Activated naive CD4-positive, alpha-beta T cell treated with anti-CD3 and anti-CD28 coated beads, Interleukin-2, amount 10 ng/mL, durations not matched to agents 5 hours and 36 hours (primary cell): Measurements from ENCODE around the gene SLC6A12. TPM values are rescaled to one million over a fixed set of nuclear protein-coding genes. Genes with fewer than 3 reads are reported as not detected.

Experiments used
- total RNA-seq, 2 experiments: library from RNA; stranded (reverse); gene quantifications; one replicate each; pipeline ENCODE4 v1.2.3, GENCODE V29; 2021

SLC6A12 gene
- not detected for total RNA-seq

GRCh38 chr12:214003-214741 lies at the start of gene SLC6A12:
Gene SLC6A12, minus strand, starts transcription at chr12:214157. Its CDS starts 4,171 bp downstream, at chr12:209986.

DNA sequence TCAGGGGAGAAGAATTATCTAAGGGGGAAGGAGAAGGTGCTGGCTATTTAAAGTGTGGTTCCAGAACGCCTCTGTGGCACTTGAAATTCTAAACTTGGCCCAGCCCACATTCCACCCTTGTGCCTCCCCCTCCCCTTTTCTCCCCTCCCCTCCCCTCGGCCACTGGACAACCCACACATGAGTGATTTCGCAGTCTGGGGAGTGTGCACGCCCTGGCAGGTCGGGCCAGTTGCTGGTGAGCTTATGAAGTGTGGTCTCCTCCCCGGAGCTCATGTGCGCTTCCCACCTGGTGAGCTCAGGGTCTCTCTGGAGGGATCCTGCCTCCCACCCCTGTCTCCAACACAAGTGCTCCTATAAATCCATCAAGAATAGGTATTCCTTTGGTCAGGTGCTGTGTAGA lies 48.9 kb upstream of the SLC6A12 start, which contains the start of gene SLC6A13:
SLC6A13 (minus strand) TSS at position 20 of the 400 bp plus-strand sequence. CDS start 2,784 bp downstream, outside the sequence.

Other genes starting within 250 kb of the SLC6A12 start
- 1 to 10 TPM; 1.1 to 1.3 TPM for gene IQSEC3, start 147.4 kb downstream of the SLC6A12 start, total RNA-seq
- gene SLC6A13, start 48.7 kb upstream of the SLC6A12 start, total RNA-seq, result not detected
- gene KDM5A, start 175.2 kb upstream of the SLC6A12 start, total RNA-seq, result 10 to 100 TPM; 83.2 to 99.6 TPM
- gene CCDC77, start 187.5 kb upstream of the SLC6A12 start, total RNA-seq, result 10 to 100 TPM; 11.4 to 12.7 TPM
- under 1 TPM; 0.66 to 0.87 TPM for gene B4GALNT3, start 245.8 kb upstream of the SLC6A12 start, total RNA-seq